Measurements from ENCODE around the gene JAM3.

- TF ChIP-seq, protein P1, sequence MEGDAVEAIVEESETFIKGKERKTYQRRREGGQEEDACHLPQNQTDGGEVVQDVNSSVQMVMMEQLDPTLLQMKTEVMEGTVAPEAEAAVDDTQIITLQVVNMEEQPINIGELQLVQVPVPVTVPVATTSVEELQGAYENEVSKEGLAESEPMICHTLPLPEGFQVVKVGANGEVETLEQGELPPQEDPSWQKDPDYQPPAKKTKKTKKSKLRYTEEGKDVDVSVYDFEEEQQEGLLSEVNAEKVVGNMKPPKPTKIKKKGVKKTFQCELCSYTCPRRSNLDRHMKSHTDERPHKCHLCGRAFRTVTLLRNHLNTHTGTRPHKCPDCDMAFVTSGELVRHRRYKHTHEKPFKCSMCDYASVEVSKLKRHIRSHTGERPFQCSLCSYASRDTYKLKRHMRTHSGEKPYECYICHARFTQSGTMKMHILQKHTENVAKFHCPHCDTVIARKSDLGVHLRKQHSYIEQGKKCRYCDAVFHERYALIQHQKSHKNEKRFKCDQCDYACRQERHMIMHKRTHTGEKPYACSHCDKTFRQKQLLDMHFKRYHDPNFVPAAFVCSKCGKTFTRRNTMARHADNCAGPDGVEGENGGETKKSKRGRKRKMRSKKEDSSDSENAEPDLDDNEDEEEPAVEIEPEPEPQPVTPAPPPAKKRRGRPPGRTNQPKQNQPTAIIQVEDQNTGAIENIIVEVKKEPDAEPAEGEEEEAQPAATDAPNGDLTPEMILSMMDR (conservative IDR thresholded peaks at IDR 0.05) = no peak
- TF ChIP-seq ZFX (IDR thresholded peaks at IDR 0.05) = no peak
Observed at GRCh38 chr11:134131628-134132244, 62.9 kb downstream of the JAM3 start.

Measured in C4-2B (cell line).